Measurements from ENCODE around the gene NRG3.

DNA sequence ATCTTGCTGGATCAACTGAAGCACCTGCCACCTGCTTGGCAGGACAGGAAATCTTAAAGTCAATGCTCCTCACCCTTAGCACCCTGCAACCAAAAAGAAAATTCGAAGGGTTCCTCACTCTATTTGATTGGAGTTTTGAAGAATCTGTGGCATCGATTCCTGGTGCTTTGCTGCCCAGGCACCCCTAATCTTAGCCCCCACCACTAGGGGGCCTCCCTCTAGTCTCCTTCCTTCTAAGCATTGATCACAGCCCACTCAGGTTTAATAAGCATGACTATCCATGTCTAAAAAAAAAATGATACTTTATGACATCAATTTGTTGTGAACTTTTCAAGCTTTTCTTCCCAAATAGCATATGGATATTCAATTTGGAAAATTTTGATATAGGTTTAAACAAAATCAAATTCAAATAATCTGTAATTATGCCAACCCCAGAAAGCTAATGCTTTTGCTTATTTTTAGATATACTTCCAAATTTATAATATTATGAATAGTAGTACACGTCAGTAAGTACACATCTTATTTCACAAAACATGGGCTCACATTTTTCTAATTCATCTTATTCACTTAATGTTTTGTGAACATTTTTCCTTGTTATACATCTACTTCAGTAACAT, 45.3 kb downstream of the NRG3 start:
- TF ChIP-seq, protein P1, sequence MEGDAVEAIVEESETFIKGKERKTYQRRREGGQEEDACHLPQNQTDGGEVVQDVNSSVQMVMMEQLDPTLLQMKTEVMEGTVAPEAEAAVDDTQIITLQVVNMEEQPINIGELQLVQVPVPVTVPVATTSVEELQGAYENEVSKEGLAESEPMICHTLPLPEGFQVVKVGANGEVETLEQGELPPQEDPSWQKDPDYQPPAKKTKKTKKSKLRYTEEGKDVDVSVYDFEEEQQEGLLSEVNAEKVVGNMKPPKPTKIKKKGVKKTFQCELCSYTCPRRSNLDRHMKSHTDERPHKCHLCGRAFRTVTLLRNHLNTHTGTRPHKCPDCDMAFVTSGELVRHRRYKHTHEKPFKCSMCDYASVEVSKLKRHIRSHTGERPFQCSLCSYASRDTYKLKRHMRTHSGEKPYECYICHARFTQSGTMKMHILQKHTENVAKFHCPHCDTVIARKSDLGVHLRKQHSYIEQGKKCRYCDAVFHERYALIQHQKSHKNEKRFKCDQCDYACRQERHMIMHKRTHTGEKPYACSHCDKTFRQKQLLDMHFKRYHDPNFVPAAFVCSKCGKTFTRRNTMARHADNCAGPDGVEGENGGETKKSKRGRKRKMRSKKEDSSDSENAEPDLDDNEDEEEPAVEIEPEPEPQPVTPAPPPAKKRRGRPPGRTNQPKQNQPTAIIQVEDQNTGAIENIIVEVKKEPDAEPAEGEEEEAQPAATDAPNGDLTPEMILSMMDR (IDR thresholded peaks at IDR 0.05), result peak in 1 of 3 experiments; percentile 26
- no peak for TF ChIP-seq POLR2A (IDR thresholded peaks at IDR 0.05)

Measured in testis (tissue), 2 donors.